Adrenal gland (tissue), 12 donors: ENCODE results near the gene CEP162. TPM values are rescaled to one million over a fixed set of nuclear protein-coding genes. Genes with fewer than 3 reads are reported as not detected.
A peak's percentile ranks its signal among the peaks of the same experiment; 100 is the strongest.
"Not testable (repeated sequence)": the region's sequence is repeated elsewhere in the genome, so short reads cannot be mapped to it uniquely, and the experiment has no call there.

Source experiments
- DNase-seq, 7 donors: peaks; one replicate each; pipeline ENCODE4 v3.0.0-alpha.2; 2019 to 2020
- H3K27ac ChIP-seq, 5 donors: fragments of 200-600 bp; sonication (generic) in 4 of 5; 1 replicate in 3 of 5; 2 replicates in 2 of 5; pipeline versions ENCODE4 v1.5.1 to v1.8.0; 2016 to 2020; ENCODE audit warnings: mild to moderate bottlenecking in 1 of 5
- H3K27me3 ChIP-seq: fragments of 200-600 bp; 2 replicates; pipeline ENCODE4 v1.8.0; 2021
- H3K36me3 ChIP-seq, 2 donors: fragments of 200-600 bp; replicated peaks in 1 of 2; 1 replicate in 1 of 2; 2 replicates in 1 of 2; pipeline versions ENCODE4 v1.5.1 to v1.8.0; 2018 to 2022
- H3K4me1 ChIP-seq, 2 donors: fragments of 200-600 bp; replicated peaks in 1 of 2; 1 replicate in 1 of 2; 2 replicates in 1 of 2; pipeline versions ENCODE4 v1.5.1 to v1.8.0; 2018 to 2021
- H3K4me3 ChIP-seq, 4 donors: fragments of 200-600 bp; sonication (generic) in 3 of 4; one replicate each; pipeline ENCODE4 v1.5.1; 2016 to 2018
- H3K9me3 ChIP-seq, 3 donors: fragments of 200-600 bp; sonication (generic) in 1 of 3; replicated peaks in 1 of 3; 1 replicate in 2 of 3; 2 replicates in 1 of 3; pipeline versions ENCODE4 v1.5.1 to v1.8.0; 2016 to 2021
- CTCF ChIP-seq, 6 experiments: fragments of 450-650 bp in 4 of 6; fragments of 200-600 bp in 2 of 6; sonication (generic) in 1 of 6; IDR thresholded peaks; 1 replicate in 5 of 6; 2 replicates in 1 of 6; pipeline versions ENCODE4 v1.5.1 to v1.8.0; 2016 to 2021; ENCODE audit warnings: antibody characterized with exemption in 6 of 6, mild to moderate bottlenecking in 2 of 6, moderate library complexity in 1 of 6
- POLR2A ChIP-seq, 2 donors: fragments of 450-650 bp; IDR thresholded peaks; one replicate each; pipeline ENCODE4 v1.6.1; 2017; ENCODE audit warnings: antibody characterized with exemption in 2 of 2, mild to moderate bottlenecking in 2 of 2, moderate library complexity in 1 of 2
- WGBS, 4 donors: extraction: QIAGEN DNeasy Blood & Tissue Kit in 2 of 4; methylation state at CpG; one replicate each; pipeline versions ENCODE4 v1.1.5 to v1.1.7; 2013 to 2017; 5-methylcytosine and 5-hydroxymethylcytosine counted together
- intact Hi-C, 2 donors: fragments of 100-400 bp; cut with DNase I; formaldehyde crosslinking; loops; one replicate each; pipeline versions ENCODE4 v1.14.1 to v1.15.0; 2022 to 2023
- polyA plus RNA-seq, 3 donors: library from polyadenylated mRNA; stranded (reverse); fragments of 200-250 nt in 2 of 3; fragments of 350-450 nt in 1 of 3; fragmentation: Illumina TruSeq in 1 of 3; extraction: RNeasy Lipid Tissue Mini Kit (QIAGEN cat#74804) in 1 of 3; gene quantifications; one replicate each; pipeline ENCODE4 v1.2.3, GENCODE V29; 2013 to 2014
- total RNA-seq, 9 donors: library from RNA; depleted of rRNA in 4 of 9; stranded (reverse); fragments of >200 nt in 4 of 9; fragments of 120-200 nt in 1 of 9; fragmentation: NEBNext Ultra II Directional in 1 of 9; extraction: Animal tissue kit (Norgen Biotek cat#: 25700) in 1 of 9; gene quantifications; one replicate each; pipeline versions ENCODE4 v1.1.0 to v1.2.4, GENCODE V29; 2013 to 2023
- donor health status: healthy with polysubstance abuse.
- donor health status: Bipolar disorder and iron deficiency.
- donor health status: DM: yes; HTN: yes; CAD: no.
- donor health status: DM: no; HTN: no; CAD: no.
- donor health status: DM: no; HTN: no; CAD: no.
- donor health status: DM: yes; HTN: yes; CAD: no.

CEP162 gene
- total and polyA plus RNA-seq, 12 donors = 3.2 to 15.5 (median 6.3) TPM

GRCh38 chr6:84123186-84123585 is 104.3 kb downstream of the CEP162 start:
- 84 to 100% (median 93%) methylated on average over 2 of the region's 2 CpGs for WGBS, 4 donors
- H3K9me3 ChIP-seq = no peaks in the 10 kb centered on the region
- H3K36me3 ChIP-seq = no peaks in the 10 kb centered on the region
- no peaks in the 10 kb centered on the region for H3K27me3 ChIP-seq
- intact Hi-C loops = no loop called here
- H3K27ac ChIP-seq = no peak overlapping the region
- TF ChIP-seq CTCF (IDR thresholded peaks at IDR 0.05) (no peak), POLR2A (IDR thresholded peaks at IDR 0.05) (no peak)
- H3K4me1 ChIP-seq = no peaks in the 10 kb centered on the region
- no peak for DNase-seq
- H3K4me3 ChIP-seq = no peak overlapping the region

GRCh38 chr6:84119277-84119676 is 108.2 kb downstream of the CEP162 start:
- TF ChIP-seq CTCF (IDR thresholded peaks at IDR 0.05) (no peak), POLR2A (IDR thresholded peaks at IDR 0.05) (no peak)
- Histone ChIP-seq H3K36me3 (no peaks in the 10 kb centered on the region), H3K4me3 (no peak overlapping the region), H3K4me1 (no peaks in the 10 kb centered on the region), H3K27me3 (no peaks in the 10 kb centered on the region), H3K27ac (no peak overlapping the region), H3K9me3 (no peaks in the 10 kb centered on the region)
- intact Hi-C loops = no loop called here
- no peak for DNase-seq

- intact Hi-C loops = no loop called here
- TF ChIP-seq POLR2A (IDR thresholded peaks at IDR 0.05) (no peak), CTCF (IDR thresholded peaks at IDR 0.05) (no peak)
- Histone ChIP-seq H3K4me3 (no peak overlapping the region), H3K27me3 (no peaks in the 10 kb centered on the region), H3K9me3 (no peaks in the 10 kb centered on the region), H3K27ac (no peak overlapping the region), H3K36me3 (no peaks in the 10 kb centered on the region), H3K4me1 (no peaks in the 10 kb centered on the region)
- DNase-seq = peak in 1 of 7 donors; percentile 6
- WGBS, 4 donors = 80 to 89% (median 88%) methylated on average over 5 of the region's 5 CpGs; no CpG with 5 or more reads in 1 of the 4 donors
Measured at GRCh38 chr6:84118191-84118590, 109.3 kb downstream of the CEP162 start.

- DNase-seq, intact Hi-C loops, H3K4me1 ChIP-seq, H3K27me3 ChIP-seq, H3K36me3 ChIP-seq, H3K9me3 ChIP-seq, H3K27ac ChIP-seq, H3K4me3 ChIP-seq: not testable (repeated sequence)
- 50 to 72% (median 61%) methylated on average over 3 to 8 of the region's 8 CpGs for WGBS, 4 donors
Measured at GRCh38 chr6:84114933-84115594, 112.4 kb downstream of the CEP162 start.

GRCh38 chr6:84111351-84111750 is 116.1 kb downstream of the CEP162 start:
- not testable (repeated sequence) for H3K27ac ChIP-seq, H3K4me1 ChIP-seq
- 60 to 76% (median 70%) methylated on average over 1 of the region's 1 CpG for WGBS, 4 donors

More at GRCh38 chr6:84111351-84111750, 116.1 kb downstream of the CEP162 start:
- H3K27me3 ChIP-seq, H3K36me3 ChIP-seq, H3K4me3 ChIP-seq, DNase-seq, intact Hi-C loops, H3K9me3 ChIP-seq: not testable (repeated sequence)
